ENCODE data around the gene STK10.

STK10 gene

GRCh38 chr5:172093559-172093958, 94.5 kb downstream of the STK10 start:
- TF ChIP-seq CTCF (IDR thresholded peaks at IDR 0.05; ENCODE audit: low read depth, low read length) (no peak), EZH2phosphoT487 (IDR thresholded peaks at IDR 0.05; ENCODE audit: low read depth) (no peak)
- Histone ChIP-seq H3K4me3 (ENCODE audit: low read length) (no peak overlapping the region), H3K79me2 (ENCODE audit: low read length) (no peaks in the 10 kb centered on the region), H3K9me3 (ENCODE audit: insufficient read depth, low read length) (no peaks in the 10 kb centered on the region), H4K20me1 (ENCODE audit: insufficient read depth, low read length) (0 out of 2 replicates have a peak, but pooled peaks cover 7% of the 10 kb centered on the region), H3K27ac (ENCODE audit: low read length) (no peak overlapping the region), H3K9ac (ENCODE audit: low read length) (no peak overlapping the region), H2AFZ (ENCODE audit: low read depth, low read length) (no peak overlapping the region), H3K4me1 (ENCODE audit: low read length) (no peaks in the 10 kb centered on the region), H3K4me2 (ENCODE audit: low read length) (no peak overlapping the region), H3K27me3 (ENCODE audit: low read depth, low read length) (no peaks in the 10 kb centered on the region), H3K36me3 (replicated peaks; ENCODE audit: low read depth, low read length) (peaks cover 65% of the 10 kb centered on the region)

GRCh38 chr5:172091956-172092732, 95.9 kb downstream of the STK10 start:
- Histone ChIP-seq H3K4me2 (ENCODE audit: low read length) (no peak overlapping the region), H2AFZ (ENCODE audit: low read depth, low read length) (no peak overlapping the region), H3K4me3 (ENCODE audit: low read length) (no peak overlapping the region), H3K4me1 (ENCODE audit: low read length) (no peaks in the 10 kb centered on the region), H3K27ac (ENCODE audit: low read length) (no peak overlapping the region), H3K9me3 (ENCODE audit: insufficient read depth, low read length) (no peaks in the 10 kb centered on the region), H3K27me3 (ENCODE audit: low read depth, low read length) (no peaks in the 10 kb centered on the region), H3K36me3 (replicated peaks; ENCODE audit: low read depth, low read length) (peaks cover 53% of the 10 kb centered on the region), H3K79me2 (ENCODE audit: low read length) (no peaks in the 10 kb centered on the region), H3K9ac (ENCODE audit: low read length) (no peak overlapping the region), H4K20me1 (ENCODE audit: insufficient read depth, low read length) (0 out of 2 replicates have a peak, but pooled peaks cover 3% of the 10 kb centered on the region)
- TF ChIP-seq CTCF (IDR thresholded peaks at IDR 0.05; ENCODE audit: low read depth, low read length) (no peak), EZH2phosphoT487 (IDR thresholded peaks at IDR 0.05; ENCODE audit: low read depth) (no peak)

- Histone ChIP-seq H3K9ac (ENCODE audit: low read length) (no peak overlapping the region), H3K4me2 (ENCODE audit: low read length) (no peak overlapping the region), H3K79me2 (ENCODE audit: low read length) (no peaks in the 10 kb centered on the region), H2AFZ (ENCODE audit: low read depth, low read length) (no peak overlapping the region), H4K20me1 (ENCODE audit: insufficient read depth, low read length) (0 out of 2 replicates have a peak, but pooled peaks cover 3% of the 10 kb centered on the region), H3K4me1 (ENCODE audit: low read length) (no peaks in the 10 kb centered on the region), H3K36me3 (replicated peaks; ENCODE audit: low read depth, low read length) (peaks cover 48% of the 10 kb centered on the region), H3K9me3 (ENCODE audit: insufficient read depth, low read length) (no peaks in the 10 kb centered on the region), H3K4me3 (ENCODE audit: low read length) (no peak overlapping the region), H3K27me3 (ENCODE audit: low read depth, low read length) (no peaks in the 10 kb centered on the region), H3K27ac (ENCODE audit: low read length) (no peak overlapping the region)
- TF ChIP-seq EZH2phosphoT487 (IDR thresholded peaks at IDR 0.05; ENCODE audit: low read depth) (no peak), CTCF (IDR thresholded peaks at IDR 0.05; ENCODE audit: low read depth, low read length) (no peak)
Measured at GRCh38 chr5:172090976-172091547, 97.0 kb downstream of the STK10 start.

GRCh38 chr5:172089298-172090117, 98.5 kb downstream of the STK10 start:
- Histone ChIP-seq H3K9me3 (ENCODE audit: insufficient read depth, low read length) (no peaks in the 10 kb centered on the region), H3K4me1 (ENCODE audit: low read length) (no peaks in the 10 kb centered on the region), H3K9ac (ENCODE audit: low read length) (no peak overlapping the region), H2AFZ (ENCODE audit: low read depth, low read length) (no peak overlapping the region), H3K36me3 (replicated peaks; ENCODE audit: low read depth, low read length) (peaks cover 37% of the 10 kb centered on the region), H4K20me1 (ENCODE audit: insufficient read depth, low read length) (0 out of 2 replicates have a peak, but pooled peaks cover 3% of the 10 kb centered on the region), H3K27me3 (ENCODE audit: low read depth, low read length) (no peaks in the 10 kb centered on the region), H3K79me2 (ENCODE audit: low read length) (no peaks in the 10 kb centered on the region), H3K27ac (ENCODE audit: low read length) (no peak overlapping the region), H3K4me3 (ENCODE audit: low read length) (no peak overlapping the region), H3K4me2 (ENCODE audit: low read length) (no peak overlapping the region)
- TF ChIP-seq CTCF (IDR thresholded peaks at IDR 0.05; ENCODE audit: low read depth, low read length) (no peak), EZH2phosphoT487 (IDR thresholded peaks at IDR 0.05; ENCODE audit: low read depth) (no peak)

All from OCI-LY3 (cell line).